ENCODE measurements around the gene PHLDB3. TPM values are rescaled to one million over a fixed set of nuclear protein-coding genes. Genes with fewer than 3 reads are reported as not detected.

Gene PHLDB3
- polyA plus RNA-seq, 1 of the 3 experiments (the other 2 are of a cell fraction): 15.6 TPM

GRCh38 chr19:43540381-43540780 is 35.8 kb upstream of the PHLDB3 start:
- no peaks in the 10 kb centered on the region for H4K20me1 ChIP-seq (ENCODE audit: insufficient read depth)
- no peak overlapping the region for H3K9ac ChIP-seq
- no peaks in the 10 kb centered on the region for H3K27me3 ChIP-seq (ENCODE audit: insufficient read depth)
- no peak overlapping the region for H2AFZ ChIP-seq (ENCODE audit: low read depth)
- H3K4me3 ChIP-seq (ENCODE audit: low read depth in 2 of 2, low read length in 1 of 2): no peak overlapping the region
- no peaks in the 10 kb centered on the region for H3K4me1 ChIP-seq (ENCODE audit: control insufficient read depth in 1 of 2, insufficient read depth in 2 of 2, low read depth in 1 of 2, low read length in 1 of 2)
- no peak overlapping the region for H3K27ac ChIP-seq (ENCODE audit: low read depth in 2 of 2, low read length in 1 of 2)
- H3K9me3 ChIP-seq: no peaks in the 10 kb centered on the region
- no peaks in the 10 kb centered on the region for H3K79me2 ChIP-seq (ENCODE audit: insufficient read depth)
- H3K4me2 ChIP-seq: no peak overlapping the region
- WGBS (ENCODE audit: low lambda C conversion rate): 65% methylated on average over 3 of the region's 3 CpGs
- DNase-seq: no peak
- ChIA-PET POLR2A (no interaction called here), CTCF (interaction anchor here (0.8 kb wide), 1 partner anchor 15 kb away, joined by 3 read pairs; no protein-coding TSS in a partner anchor)
- H3K36me3 ChIP-seq (replicated peaks in 1 of 2; ENCODE audit: control insufficient read depth in 1 of 2, insufficient read depth in 2 of 2, low read length in 1 of 2): peaks cover 28 to 30% of the 10 kb centered on the region in 2 experiments
- H3K9me2 ChIP-seq: no peaks in the 10 kb centered on the region
- peaks cover 6% of the 10 kb centered on the region for H3F3A ChIP-seq (replicated peaks; ENCODE audit: insufficient read depth)
- TF ChIP-seq GATA2 (CRISPR knock-in tag; IDR thresholded peaks at IDR 0.05): no peak
- no peak for TF ChIP-seq CTCF (IDR thresholded peaks at IDR 0.05)
- TF ChIP-seq TCF12 (IDR thresholded peaks at IDR 0.05): no peak
- TF ChIP-seq USF1 (IDR thresholded peaks at IDR 0.05; ENCODE audit: borderline replicate concordance, low read depth): no peak
- no peak for TF ChIP-seq SIN3A (IDR thresholded peaks at IDR 0.05; ENCODE audit: borderline replicate concordance, low read depth, low read length)
- TF ChIP-seq USF2 (IDR thresholded peaks at IDR 0.05; ENCODE audit: borderline replicate concordance, low read depth, low read length): no peak
- TF ChIP-seq EZH2phosphoT487 (IDR thresholded peaks at IDR 0.05; ENCODE audit: borderline replicate concordance, low read depth): no peak
- no peak for TF ChIP-seq RXRA (IDR thresholded peaks at IDR 0.05; ENCODE audit: borderline replicate concordance, low read depth)

- ChIA-PET POLR2A (no interaction called here), CTCF (interaction anchor here (0.7 to 1.2 kb wide), 3 partner anchors 11 to 48 kb away, joined by 3 to 4 read pairs (median 3); no protein-coding TSS in a partner anchor)
- peaks cover 12% of the 10 kb centered on the region for H3F3A ChIP-seq (replicated peaks; ENCODE audit: insufficient read depth)
- H3K9me2 ChIP-seq: no peaks in the 10 kb centered on the region
- no peak overlapping the region for H2AFZ ChIP-seq (ENCODE audit: low read depth)
- DNase-seq: no peak
- H3K4me3 ChIP-seq (ENCODE audit: low read depth in 2 of 2, low read length in 1 of 2): no peak overlapping the region
- no peak overlapping the region for H3K9ac ChIP-seq
- no peaks in the 10 kb centered on the region for H3K27me3 ChIP-seq (ENCODE audit: insufficient read depth)
- H4K20me1 ChIP-seq (ENCODE audit: insufficient read depth): no peaks in the 10 kb centered on the region
- no peaks in the 10 kb centered on the region for H3K9me3 ChIP-seq
- no peaks in the 10 kb centered on the region for H3K79me2 ChIP-seq (ENCODE audit: insufficient read depth)
- peaks cover 27 to 28% of the 10 kb centered on the region in 2 experiments for H3K36me3 ChIP-seq (replicated peaks in 1 of 2; ENCODE audit: control insufficient read depth in 1 of 2, insufficient read depth in 2 of 2, low read length in 1 of 2)
- no peak overlapping the region for H3K27ac ChIP-seq (ENCODE audit: low read depth in 2 of 2, low read length in 1 of 2)
- peaks cover 0 to 5% of the 10 kb centered on the region in 2 experiments; a peak in 1 of 4 replicates for H3K4me1 ChIP-seq (ENCODE audit: control insufficient read depth in 1 of 2, insufficient read depth in 2 of 2, low read depth in 1 of 2, low read length in 1 of 2)
- TF ChIP-seq EP300 (IDR thresholded peaks at IDR 0.05; ENCODE audit: borderline replicate concordance in 1 of 2, low read depth in 1 of 2, low read length in 1 of 2) (no peak), REST (IDR thresholded peaks at IDR 0.05; ENCODE audit: low read depth, low read length) (no peak), FOSL2 (IDR thresholded peaks at IDR 0.05; ENCODE audit: borderline replicate concordance, low read depth) (no peak), USF2 (IDR thresholded peaks at IDR 0.05; ENCODE audit: borderline replicate concordance, low read depth, low read length) (no peak), MAX (IDR thresholded peaks at IDR 0.05; ENCODE audit: low read depth) (no peak)
- H3K4me2 ChIP-seq: no peak overlapping the region
These were observed 34.4 kb upstream of the PHLDB3 start for GRCh38 chr19:43538922-43539321.

All from SK-N-SH (cell line).